ENCODE measurements around the gene GPR137.

GRCh38 chr11:64337538-64338249 lies 52.0 kb downstream of the GPR137 start:
- TF ChIP-seq CTCF (IDR thresholded peaks at IDR 0.05; ENCODE audit: poor library complexity) = no peak
- no peak for TF ChIP-seq EZH2phosphoT487 (IDR thresholded peaks at IDR 0.05; ENCODE audit: low read depth, severe bottlenecking, unreplicated experiment)

Measured in hepatocyte (in vitro differentiated cells).